ENCODE measurements around the gene SIX1.

Gene SIX1

GRCh38 chr14:60641742-60642269 lies 7.5 kb downstream of the SIX1 start:
- Histone ChIP-seq H3K4me3 (ENCODE audit: low read length in 2 of 2) (no peak overlapping the region), H3K36me3 (ENCODE audit: control insufficient read depth in 2 of 2, insufficient read depth in 2 of 2, low read length in 2 of 2) (no peaks in the 10 kb centered on the region), H3K9me3 (ENCODE audit: control insufficient read depth in 2 of 2, low read length in 2 of 2) (no peaks in the 10 kb centered on the region), H3K27me3 (ENCODE audit: control insufficient read depth in 2 of 2, insufficient read depth in 2 of 2, low read length in 2 of 2) (peaks cover 80 to 88% of the 10 kb centered on the region in 2 donors), H3K27ac (ENCODE audit: low read depth in 2 of 2, low read length in 2 of 2) (no peak overlapping the region), H3K9ac (ENCODE audit: low read depth in 1 of 2, low read length in 2 of 2) (no peak overlapping the region), H3K4me1 (ENCODE audit: control insufficient read depth in 2 of 2, insufficient read depth in 2 of 2, low read length in 2 of 2) (peaks cover 4% of the 10 kb centered on the region in 2 donors)

- H3K4me3 ChIP-seq (ENCODE audit: low read length in 2 of 2): no peak overlapping the region
- H3K36me3 ChIP-seq (ENCODE audit: control insufficient read depth in 2 of 2, insufficient read depth in 2 of 2, low read length in 2 of 2): no peaks in the 10 kb centered on the region
- H3K9ac ChIP-seq (ENCODE audit: low read depth in 1 of 2, low read length in 2 of 2): no peak overlapping the region
- no peaks in the 10 kb centered on the region for H3K9me3 ChIP-seq (ENCODE audit: control insufficient read depth in 2 of 2, low read length in 2 of 2)
- H3K27ac ChIP-seq (ENCODE audit: low read depth in 2 of 2, low read length in 2 of 2): no peak overlapping the region
- H3K4me1 ChIP-seq (ENCODE audit: control insufficient read depth in 2 of 2, insufficient read depth in 2 of 2, low read length in 2 of 2): peaks cover 4% of the 10 kb centered on the region in 2 donors
- H3K27me3 ChIP-seq (ENCODE audit: control insufficient read depth in 2 of 2, insufficient read depth in 2 of 2, low read length in 2 of 2): peaks cover 77 to 86% of the 10 kb centered on the region in 2 donors
Measured at GRCh38 chr14:60640859-60641741, 8.2 kb downstream of the SIX1 start.

GRCh38 chr14:60639674-60640073 lies 9.6 kb downstream of the SIX1 start:
- H3K27me3 ChIP-seq (ENCODE audit: control insufficient read depth in 2 of 2, insufficient read depth in 2 of 2, low read length in 2 of 2): peaks cover 70 to 77% of the 10 kb centered on the region in 2 donors

GRCh38 chr14:60637479-60638315 lies 11.6 kb downstream of the SIX1 start:
- Histone ChIP-seq H3K9me3 (ENCODE audit: control insufficient read depth in 2 of 2, low read length in 2 of 2) (no peaks in the 10 kb centered on the region), H3K4me3 (ENCODE audit: low read length in 2 of 2) (peak overlapping the region in 1 of 2 donors; percentile 7), H3K9ac (ENCODE audit: low read depth in 1 of 2, low read length in 2 of 2) (no peak overlapping the region), H3K27ac (ENCODE audit: low read depth in 2 of 2, low read length in 2 of 2) (no peak overlapping the region), H3K36me3 (ENCODE audit: control insufficient read depth in 2 of 2, insufficient read depth in 2 of 2, low read length in 2 of 2) (no peaks in the 10 kb centered on the region), H3K27me3 (ENCODE audit: control insufficient read depth in 2 of 2, insufficient read depth in 2 of 2, low read length in 2 of 2) (peaks cover 54 to 63% of the 10 kb centered on the region in 2 donors), H3K4me1 (ENCODE audit: control insufficient read depth in 2 of 2, insufficient read depth in 2 of 2, low read length in 2 of 2) (peaks cover 1 to 2% of the 10 kb centered on the region in 2 donors)

More at GRCh38 chr14:60639674-60640073, 9.6 kb downstream of the SIX1 start:
- peaks cover 4% of the 10 kb centered on the region in 2 donors for H3K4me1 ChIP-seq (ENCODE audit: control insufficient read depth in 2 of 2, insufficient read depth in 2 of 2, low read length in 2 of 2)
- no peak overlapping the region for H3K9ac ChIP-seq (ENCODE audit: low read depth in 1 of 2, low read length in 2 of 2)
- H3K9me3 ChIP-seq (ENCODE audit: control insufficient read depth in 2 of 2, low read length in 2 of 2): no peaks in the 10 kb centered on the region
- H3K4me3 ChIP-seq (ENCODE audit: low read length in 2 of 2): no peak overlapping the region
- no peaks in the 10 kb centered on the region for H3K36me3 ChIP-seq (ENCODE audit: control insufficient read depth in 2 of 2, insufficient read depth in 2 of 2, low read length in 2 of 2)
- H3K27ac ChIP-seq (ENCODE audit: low read depth in 2 of 2, low read length in 2 of 2): no peak overlapping the region

GRCh38 chr14:60636879-60637478 lies 12.3 kb downstream of the SIX1 start:
- Histone ChIP-seq H3K36me3 (ENCODE audit: control insufficient read depth in 2 of 2, insufficient read depth in 2 of 2, low read length in 2 of 2) (no peaks in the 10 kb centered on the region), H3K9me3 (ENCODE audit: control insufficient read depth in 2 of 2, low read length in 2 of 2) (no peaks in the 10 kb centered on the region), H3K4me3 (ENCODE audit: low read length in 2 of 2) (no peak overlapping the region), H3K9ac (ENCODE audit: low read depth in 1 of 2, low read length in 2 of 2) (no peak overlapping the region), H3K27ac (ENCODE audit: low read depth in 2 of 2, low read length in 2 of 2) (no peak overlapping the region), H3K27me3 (ENCODE audit: control insufficient read depth in 2 of 2, insufficient read depth in 2 of 2, low read length in 2 of 2) (peaks cover 47 to 56% of the 10 kb centered on the region in 2 donors), H3K4me1 (ENCODE audit: control insufficient read depth in 2 of 2, insufficient read depth in 2 of 2, low read length in 2 of 2) (no peaks in the 10 kb centered on the region)

- no peaks in the 10 kb centered on the region for H3K9me3 ChIP-seq (ENCODE audit: control insufficient read depth in 2 of 2, low read length in 2 of 2)
- no peak overlapping the region for H3K9ac ChIP-seq (ENCODE audit: low read depth in 1 of 2, low read length in 2 of 2)
- H3K27ac ChIP-seq (ENCODE audit: low read depth in 2 of 2, low read length in 2 of 2): no peak overlapping the region
- no peak overlapping the region for H3K4me3 ChIP-seq (ENCODE audit: low read length in 2 of 2)
- peaks cover 27 to 31% of the 10 kb centered on the region in 2 donors for H3K27me3 ChIP-seq (ENCODE audit: control insufficient read depth in 2 of 2, insufficient read depth in 2 of 2, low read length in 2 of 2)
- no peaks in the 10 kb centered on the region for H3K36me3 ChIP-seq (ENCODE audit: control insufficient read depth in 2 of 2, insufficient read depth in 2 of 2, low read length in 2 of 2)
- H3K4me1 ChIP-seq (ENCODE audit: control insufficient read depth in 2 of 2, insufficient read depth in 2 of 2, low read length in 2 of 2): no peaks in the 10 kb centered on the region
Measured at GRCh38 chr14:60634153-60634552, 15.1 kb downstream of the SIX1 start.

GRCh38 chr14:60632777-60633176 lies 16.5 kb downstream of the SIX1 start:
- Histone ChIP-seq H3K27ac (ENCODE audit: low read depth in 2 of 2, low read length in 2 of 2) (no peak overlapping the region), H3K36me3 (ENCODE audit: control insufficient read depth in 2 of 2, insufficient read depth in 2 of 2, low read length in 2 of 2) (no peaks in the 10 kb centered on the region), H3K4me3 (ENCODE audit: low read length in 2 of 2) (no peak overlapping the region), H3K9me3 (ENCODE audit: control insufficient read depth in 2 of 2, low read length in 2 of 2) (no peaks in the 10 kb centered on the region), H3K4me1 (ENCODE audit: control insufficient read depth in 2 of 2, insufficient read depth in 2 of 2, low read length in 2 of 2) (no peaks in the 10 kb centered on the region), H3K9ac (ENCODE audit: low read depth in 1 of 2, low read length in 2 of 2) (no peak overlapping the region), H3K27me3 (ENCODE audit: control insufficient read depth in 2 of 2, insufficient read depth in 2 of 2, low read length in 2 of 2) (peaks cover 14 to 22% of the 10 kb centered on the region in 2 donors)

- Histone ChIP-seq H3K27me3 (ENCODE audit: control insufficient read depth in 2 of 2, insufficient read depth in 2 of 2, low read length in 2 of 2) (peaks cover 10 to 17% of the 10 kb centered on the region in 2 donors), H3K9ac (ENCODE audit: low read depth in 1 of 2, low read length in 2 of 2) (no peak overlapping the region), H3K4me1 (ENCODE audit: control insufficient read depth in 2 of 2, insufficient read depth in 2 of 2, low read length in 2 of 2) (no peaks in the 10 kb centered on the region), H3K9me3 (ENCODE audit: control insufficient read depth in 2 of 2, low read length in 2 of 2) (no peaks in the 10 kb centered on the region), H3K4me3 (ENCODE audit: low read length in 2 of 2) (no peak overlapping the region), H3K27ac (ENCODE audit: low read depth in 2 of 2, low read length in 2 of 2) (no peak overlapping the region), H3K36me3 (ENCODE audit: control insufficient read depth in 2 of 2, insufficient read depth in 2 of 2, low read length in 2 of 2) (no peaks in the 10 kb centered on the region)
Measured at GRCh38 chr14:60632257-60632656, 17.0 kb downstream of the SIX1 start.

- no peaks in the 10 kb centered on the region for H3K9me3 ChIP-seq (ENCODE audit: control insufficient read depth in 2 of 2, low read length in 2 of 2)
- H3K27me3 ChIP-seq (ENCODE audit: control insufficient read depth in 2 of 2, insufficient read depth in 2 of 2, low read length in 2 of 2): peaks cover 6 to 15% of the 10 kb centered on the region in 2 donors
- no peak overlapping the region for H3K4me3 ChIP-seq (ENCODE audit: low read length in 2 of 2)
- H3K9ac ChIP-seq (ENCODE audit: low read depth in 1 of 2, low read length in 2 of 2): no peak overlapping the region
- H3K27ac ChIP-seq (ENCODE audit: low read depth in 2 of 2, low read length in 2 of 2): no peak overlapping the region
- H3K36me3 ChIP-seq (ENCODE audit: control insufficient read depth in 2 of 2, insufficient read depth in 2 of 2, low read length in 2 of 2): no peaks in the 10 kb centered on the region
- no peaks in the 10 kb centered on the region for H3K4me1 ChIP-seq (ENCODE audit: control insufficient read depth in 2 of 2, insufficient read depth in 2 of 2, low read length in 2 of 2)
Measured at GRCh38 chr14:60631842-60632241, 17.4 kb downstream of the SIX1 start.
